IMR-90 (cell line): ENCODE measurements around the gene PXT1. TPM values are rescaled to one million over a fixed set of nuclear protein-coding genes. Genes with fewer than 3 reads are reported as not detected.

Source experiments
- ATAC-seq: fragments of 200-7000 bp; cut with Tn5 transposase; 2 replicates; pipeline ENCODE4 v1.9.1; 2020; ENCODE audit warnings: low read depth, mild to moderate bottlenecking, moderate library complexity
- BruUV-seq: library from RNA; stranded (reverse); fragments of 400-500 nt; replicated peaks from 2 replicates; lab custom pipeline; 2021; lab: Mats Ljungman, UMichigan
- CTCF ChIA-PET: fragments of 300-600 bp; formaldehyde crosslinking; extraction: SDS; loops from one replicate; lab custom pipeline; 2021; ENCODE audit warnings: antibody characterized with exemption; lab: Yijun Ruan, JAX
- POLR2A ChIA-PET: fragments of 300-600 bp; sonication (Branson Sonifier 250); formaldehyde crosslinking; loops from one replicate; lab custom pipeline; 2022; ENCODE audit warnings: antibody characterized with exemption; ENCODE audit not compliant: unreplicated experiment; lab: Charles Lee
- DNase-seq: peaks from one replicate; pipeline ENCODE4 v3.0.0; 2013
- H2AFZ ChIP-seq: replicated peaks from 2 replicates; pipeline ENCODE3; 2013; ENCODE audit warnings: low read length, mild to moderate bottlenecking; ENCODE audit not compliant: poor library complexity
- H2AK5ac ChIP-seq: 2 replicates; pipeline ENCODE4 v1.6.1; 2013; ENCODE audit warnings: low read depth, low read length, inconsistent platforms
- H2AK9ac ChIP-seq: replicated peaks from 2 replicates; pipeline ENCODE3; 2013; ENCODE audit warnings: mild to moderate bottlenecking, low read depth, low read length, moderate library complexity; ENCODE audit not compliant: poor library complexity
- H2BK120ac ChIP-seq: 2 replicates; pipeline ENCODE4 v1.6.1; 2013; ENCODE audit warnings: low read depth, low read length, inconsistent platforms
- H2BK15ac ChIP-seq: 3 replicates; pipeline ENCODE4 v1.6.1; 2013; ENCODE audit warnings: low read depth, low read length, inconsistent platforms
- H2BK20ac ChIP-seq: 2 replicates; pipeline ENCODE4 v1.6.1; 2013; ENCODE audit warnings: low read depth, mild to moderate bottlenecking, inconsistent platforms, low read length, moderate library complexity
- H2BK5ac ChIP-seq: 2 replicates; pipeline ENCODE4 v1.6.1; 2013; ENCODE audit warnings: mild to moderate bottlenecking, low read depth, low read length, inconsistent platforms; ENCODE audit not compliant: poor library complexity, severe bottlenecking
- H3K14ac ChIP-seq: replicated peaks from 2 replicates; pipeline ENCODE4 v1.6.1; 2013; ENCODE audit warnings: low read depth, low read length, inconsistent platforms
- H3K18ac ChIP-seq: 2 replicates; pipeline ENCODE4 v1.6.1; 2013; ENCODE audit warnings: low read depth, low read length, control low read depth
- H3K23ac ChIP-seq: 2 replicates; pipeline ENCODE4 v1.6.1; 2013; ENCODE audit warnings: low read depth, low read length, inconsistent platforms
- H3K27ac ChIP-seq: 2 replicates; pipeline ENCODE4 v1.5.1; 2013; ENCODE audit warnings: mild to moderate bottlenecking, control low read depth, low read length; ENCODE audit not compliant: insufficient read depth
- H3K27me3 ChIP-seq: 2 replicates; pipeline ENCODE4 v1.6.1; 2013; ENCODE audit warnings: low read length; ENCODE audit not compliant: control insufficient read depth, insufficient read depth
- H3K36me3 ChIP-seq: 2 replicates; pipeline ENCODE4 v1.6.1; 2013; ENCODE audit warnings: low read length, mixed read lengths; ENCODE audit not compliant: control insufficient read depth, insufficient read depth
- H3K4ac ChIP-seq: 2 replicates; pipeline ENCODE4 v1.6.1; 2013; ENCODE audit warnings: low read depth, low read length, inconsistent platforms
- H3K4me1 ChIP-seq: 2 replicates; pipeline ENCODE4 v1.6.1; 2013; ENCODE audit warnings: low read length, mixed read lengths; ENCODE audit not compliant: control insufficient read depth, insufficient read depth
- H3K4me2 ChIP-seq: 2 replicates; pipeline ENCODE4 v1.6.1; 2013; ENCODE audit warnings: low read depth, mild to moderate bottlenecking, control low read depth, low read length, moderate library complexity
- H3K4me3 ChIP-seq: 2 replicates; pipeline ENCODE4 v1.5.1; 2013; ENCODE audit warnings: low read depth, mild to moderate bottlenecking, control low read depth, low read length, moderate library complexity; ENCODE audit not compliant: insufficient read depth
- H3K56ac ChIP-seq: 2 replicates; pipeline ENCODE4 v1.6.1; 2013; ENCODE audit warnings: low read length, inconsistent platforms; ENCODE audit not compliant: insufficient read depth; ENCODE audit errors: extremely low read depth
- H3K79me1 ChIP-seq, 2 experiments: 2 replicates each; pipeline ENCODE4 v1.6.1; 2013; ENCODE audit warnings: low read length in 2 of 2, inconsistent platforms in 1 of 2, low read depth in 1 of 2
- H3K9ac ChIP-seq: 2 replicates; pipeline ENCODE4 v1.6.1; 2013; ENCODE audit warnings: low read depth, low read length, control low read depth
- H3K9me1 ChIP-seq: 2 replicates; pipeline ENCODE4 v1.6.1; 2013; ENCODE audit warnings: low read length, inconsistent platforms; ENCODE audit not compliant: insufficient read depth
- H3K9me3 ChIP-seq: 2 replicates; pipeline ENCODE4 v1.6.1; 2013; ENCODE audit warnings: low read length; ENCODE audit not compliant: control insufficient read depth, insufficient read depth
- H4K20me1 ChIP-seq: 2 replicates; pipeline ENCODE4 v1.6.1; 2013; ENCODE audit warnings: low read length, inconsistent platforms; ENCODE audit not compliant: insufficient read depth
- H4K5ac ChIP-seq: 2 replicates; pipeline ENCODE4 v1.6.1; 2013; ENCODE audit warnings: mild to moderate bottlenecking, low read depth, low read length, control low read depth
- H4K8ac ChIP-seq, 2 experiments: 2 replicates each; pipeline ENCODE4 v1.6.1; 2013; ENCODE audit warnings: low read depth in 2 of 2, low read length in 2 of 2, control low read depth in 1 of 2, inconsistent platforms in 1 of 2
- H4K91ac ChIP-seq: 2 replicates; pipeline ENCODE4 v1.6.1; 2013; ENCODE audit warnings: low read depth, low read length, inconsistent platforms; ENCODE audit not compliant: insufficient read depth
- FOS ChIP-seq: fragments of 150-350 bp; IDR thresholded peaks from 2 replicates; pipeline ENCODE4 v1.6.1; 2016; ENCODE audit warnings: low read depth, low read length
- MAZ ChIP-seq: IDR thresholded peaks from 2 replicates; pipeline ENCODE4 v1.6.1; 2012; ENCODE audit warnings: low read depth, mild to moderate bottlenecking, low read length, improper control_type of control experiment, moderate library complexity, borderline replicate concordance
- RAD21 ChIP-seq: IDR thresholded peaks from 2 replicates; pipeline ENCODE4 v1.6.1; 2012; ENCODE audit warnings: low read length, improper control_type of control experiment
- SMC3 ChIP-seq: fragments of 150-350 bp; IDR thresholded peaks from 2 replicates; pipeline ENCODE4 v1.6.1; 2016; ENCODE audit warnings: low read depth, mild to moderate bottlenecking, antibody characterized with exemption, low read length, moderate library complexity
- WGBS, 2 experiments: methylation state at CpG; one replicate each; pipeline versions ENCODE4 v1.1.5 to v1.1.7; 2013; ENCODE audit warnings: missing lambda C conversion rate in 2 of 2; ENCODE audit not compliant: insufficient read length in 1 of 2; ENCODE audit errors: extremely low coverage in 2 of 2; 5-methylcytosine and 5-hydroxymethylcytosine counted together
- dilution Hi-C: fragments of 300-500 bp; cut with HindIII; formaldehyde crosslinking; loops from one replicate; pipeline ENCODE4 v1.14.3; 2018; ENCODE audit warnings: low sequenced_read_pairs; ENCODE audit not compliant: unreplicated experiment
- in situ Hi-C: fragments of 300-500 bp; cut with MboI; formaldehyde crosslinking; loops from 3 replicates; pipeline ENCODE4 v1.14.3; 2019; ENCODE audit warnings: low sequenced_read_pairs, inconsistent platforms, mixed read lengths
- intact Hi-C: fragments of 100-400 bp; cut with micrococcal nuclease; formaldehyde crosslinking; loops from 2 replicates; pipeline ENCODE4 v1.10.0; 2022
- polyA plus RNA-seq, 3 experiments: library from polyadenylated mRNA; depleted of rRNA; stranded (reverse); fragments of >200 nt; gene quantifications; 2 replicates each; pipeline ENCODE4 v1.2.3, GENCODE V29; 2012; ENCODE audit warnings: low replicate concordance in 1 of 3
- total RNA-seq: library from RNA; depleted of rRNA; stranded (reverse); fragments of >200 nt; gene quantifications from 2 replicates; pipeline ENCODE4 v1.2.3, GENCODE V29; 2012
- TF ChIP-seq, protein P1 (sequence below): conservative IDR thresholded peaks from 2 replicates; pipeline ENCODE4 v1.5.1; 2012; ENCODE audit warnings: mild to moderate bottlenecking, low read depth, low read length, improper control_type of control experiment

The PXT1 gene
- total and polyA plus RNA-seq, 2 of the 4 experiments (the other 2 are of a cell fraction) = not detected

- in situ Hi-C loops = no loop called here
- H3K27me3 ChIP-seq = peaks cover 8% of the 10 kb centered on the region
- ATAC-seq = peak; percentile 99
- peak; percentile 66 for DNase-seq
- peak overlapping the region; percentile 90 for H2AFZ ChIP-seq
- no peak overlapping the region for H2BK20ac ChIP-seq
- H3K9me3 ChIP-seq = no peaks in the 10 kb centered on the region
- no peak overlapping the region; the same call in 2 of the 3 replicates for H2BK15ac ChIP-seq
- BruUV-seq = no TSS peak
- H3K4me3 ChIP-seq = no peak overlapping the region
- no peak overlapping the region for H3K4me2 ChIP-seq
- dilution Hi-C loops = no loop called here
- ChIA-PET CTCF (interaction anchor here (0.6 to 1.0 kb wide), 3 partner anchors 233 to 298 kb away, joined by 3 read pairs; no protein-coding TSS in a partner anchor), POLR2A (no interaction called here)
- no peak overlapping the region; the same call in 1 of the 2 replicates for H4K91ac ChIP-seq
- no peak overlapping the region for H2AK5ac ChIP-seq
- no peaks in the 10 kb centered on the region for H3K36me3 ChIP-seq
- H3K18ac ChIP-seq = no peak overlapping the region
- no peak overlapping the region for H3K56ac ChIP-seq
- no peaks in the 10 kb centered on the region for H3K9me1 ChIP-seq
- peaks cover 7% of the 10 kb centered on the region for H3K4me1 ChIP-seq
- intact Hi-C loops = loop anchor here (1.0 to 2.0 kb wide), 5 partner anchors 19 to 333 kb away; partner anchors contain the start of genes BRPF3 and MAPK14
- H2BK5ac ChIP-seq = no peak overlapping the region
- H3K23ac ChIP-seq = no peak overlapping the region
- H3K9ac ChIP-seq = no peak overlapping the region
- H4K8ac ChIP-seq = peak overlapping the region in 1 of 2 experiments; percentile 72; a peak in 2 of 4 replicates
- peak overlapping the region; percentile 8; the same call in 1 of the 2 replicates for H3K14ac ChIP-seq
- H3K27ac ChIP-seq = no peak overlapping the region
- H3K79me1 ChIP-seq = no peaks in the 10 kb centered on the region
- TF ChIP-seq MAZ = peak; percentile 58; the same call in 1 of the 2 replicates
- peak; percentile 93 for TF ChIP-seq RAD21
- TF ChIP-seq FOS = no peak
- TF ChIP-seq, protein P1, sequence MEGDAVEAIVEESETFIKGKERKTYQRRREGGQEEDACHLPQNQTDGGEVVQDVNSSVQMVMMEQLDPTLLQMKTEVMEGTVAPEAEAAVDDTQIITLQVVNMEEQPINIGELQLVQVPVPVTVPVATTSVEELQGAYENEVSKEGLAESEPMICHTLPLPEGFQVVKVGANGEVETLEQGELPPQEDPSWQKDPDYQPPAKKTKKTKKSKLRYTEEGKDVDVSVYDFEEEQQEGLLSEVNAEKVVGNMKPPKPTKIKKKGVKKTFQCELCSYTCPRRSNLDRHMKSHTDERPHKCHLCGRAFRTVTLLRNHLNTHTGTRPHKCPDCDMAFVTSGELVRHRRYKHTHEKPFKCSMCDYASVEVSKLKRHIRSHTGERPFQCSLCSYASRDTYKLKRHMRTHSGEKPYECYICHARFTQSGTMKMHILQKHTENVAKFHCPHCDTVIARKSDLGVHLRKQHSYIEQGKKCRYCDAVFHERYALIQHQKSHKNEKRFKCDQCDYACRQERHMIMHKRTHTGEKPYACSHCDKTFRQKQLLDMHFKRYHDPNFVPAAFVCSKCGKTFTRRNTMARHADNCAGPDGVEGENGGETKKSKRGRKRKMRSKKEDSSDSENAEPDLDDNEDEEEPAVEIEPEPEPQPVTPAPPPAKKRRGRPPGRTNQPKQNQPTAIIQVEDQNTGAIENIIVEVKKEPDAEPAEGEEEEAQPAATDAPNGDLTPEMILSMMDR = peak; percentile 87
- TF ChIP-seq SMC3 = peak; percentile 82
- WGBS, 2 experiments = 70% methylated on average over 1 of the region's 10 CpGs; no CpG with 5 or more reads in 1 of the 2 experiments
- no peaks in the 10 kb centered on the region for H4K20me1 ChIP-seq
- H4K5ac ChIP-seq = no peak overlapping the region
- peak overlapping the region; percentile 18 for H2AK9ac ChIP-seq
- H2BK120ac ChIP-seq = no peak overlapping the region
- peak overlapping the region; percentile 31; the same call in 1 of the 2 replicates for H3K4ac ChIP-seq
Measured at GRCh38 chr6:36360241-36361054, 82.2 kb downstream of the PXT1 start.
